GM12878 (cell line): ENCODE measurements around the gene TSSK2.

Experiments
- CHD1 ChIP-seq: IDR thresholded peaks from 2 replicates; pipeline ENCODE4 v1.6.1; 2012; ENCODE audit warnings: low read depth, low read length, improper control_type of control experiment
- CTCF ChIP-seq, 3 experiments: IDR thresholded peaks in 2 of 3; conservative IDR thresholded peaks in 1 of 3; 2 replicates each; pipeline ENCODE4 v1.5.1; 2011; ENCODE audit warnings: low read depth in 3 of 3, low read length in 3 of 3, mild to moderate bottlenecking in 3 of 3, control low read depth in 2 of 3, moderate library complexity in 2 of 3, inconsistent platforms in 1 of 3, mixed read lengths in 1 of 3; ENCODE audit not compliant: control insufficient read depth in 2 of 3, insufficient read depth in 1 of 3; ENCODE audit errors: extremely low read depth in 1 of 3
- FOXM1 ChIP-seq: IDR thresholded peaks from 2 replicates; pipeline ENCODE4 v1.6.1; 2012; ENCODE audit warnings: low read depth, mild to moderate bottlenecking, inconsistent platforms, low read length, moderate library complexity
- JUND ChIP-seq: IDR thresholded peaks from 2 replicates; pipeline ENCODE4 v1.6.1; 2012; ENCODE audit warnings: low read depth, mild to moderate bottlenecking, low read length, improper control_type of control experiment, moderate library complexity
- NRF1 ChIP-seq: conservative IDR thresholded peaks from 2 replicates; pipeline ENCODE4 v1.6.1; 2011; ENCODE audit warnings: mild to moderate bottlenecking, low read depth, low read length, improper control_type of control experiment
- POLR2A ChIP-seq: IDR thresholded peaks from 2 replicates; pipeline ENCODE4 v1.6.1; 2011; ENCODE audit warnings: low read depth, mild to moderate bottlenecking, low read length
- POLR2AphosphoS5 ChIP-seq: IDR thresholded peaks from 2 replicates; pipeline ENCODE4 v1.6.1; 2011; ENCODE audit warnings: mild to moderate bottlenecking, low read length, inconsistent platforms
- RAD21 ChIP-seq: IDR thresholded peaks from 2 replicates; pipeline ENCODE4 v1.6.1; 2011; ENCODE audit warnings: mild to moderate bottlenecking, low read depth, low read length, moderate library complexity; ENCODE audit not compliant: insufficient read depth
- RCOR1 ChIP-seq: conservative IDR thresholded peaks from 2 replicates; pipeline ENCODE4 v1.6.1; 2012; ENCODE audit warnings: low read depth, low read length, improper control_type of control experiment
- SIN3A ChIP-seq: IDR thresholded peaks from 2 replicates; pipeline ENCODE4 v1.6.1; 2012; ENCODE audit warnings: low read depth, low read length, improper control_type of control experiment
- SRF ChIP-seq, 2 experiments: IDR thresholded peaks; 2 replicates each; pipeline ENCODE4 v1.6.1; 2011; ENCODE audit warnings: low read depth in 2 of 2, low read length in 2 of 2, mild to moderate bottlenecking in 1 of 2, moderate library complexity in 1 of 2

GRCh38 chr22:19175602-19176174 lies 44.6 kb downstream of the TSSK2 start:
- TF ChIP-seq CTCF (IDR thresholded peaks at IDR 0.05 in 2 of 3, conservative IDR thresholded peaks at IDR 0.05 in 1 of 3; ENCODE audit: control insufficient read depth in 2 of 3, extremely low read depth in 1 of 3, insufficient read depth in 1 of 3, low read depth in 3 of 3, low read length in 3 of 3) = no peak
- no peak for TF ChIP-seq RAD21
- TF ChIP-seq JUND = no peak
- TF ChIP-seq SIN3A = no peak
- peak; percentile 71 for TF ChIP-seq POLR2A
- no peak for TF ChIP-seq CHD1
- no peak for TF ChIP-seq SRF (IDR thresholded peaks at IDR 0.05; ENCODE audit: low read depth in 2 of 2, low read length in 2 of 2)
- TF ChIP-seq RCOR1 = no peak
- TF ChIP-seq FOXM1 = no peak
- no peak for TF ChIP-seq POLR2AphosphoS5
- no peak for TF ChIP-seq NRF1
